GM19467 (cell line): Measurements from ENCODE around the gene CXorf49.
"Not testable (repeated sequence)": the region's sequence is repeated elsewhere in the genome, so short reads cannot be mapped to it uniquely, and the experiment has no call there.

ENCODE experiments used
- ATAC-seq: cut with Tn5 transposase; IDR thresholded peaks from one replicate; pipeline ENCODE4 v1.9.1; 2021; ENCODE audit warnings: mild to moderate bottlenecking, moderate library complexity; ENCODE audit not compliant: unreplicated experiment

CXorf49 gene

DNA sequence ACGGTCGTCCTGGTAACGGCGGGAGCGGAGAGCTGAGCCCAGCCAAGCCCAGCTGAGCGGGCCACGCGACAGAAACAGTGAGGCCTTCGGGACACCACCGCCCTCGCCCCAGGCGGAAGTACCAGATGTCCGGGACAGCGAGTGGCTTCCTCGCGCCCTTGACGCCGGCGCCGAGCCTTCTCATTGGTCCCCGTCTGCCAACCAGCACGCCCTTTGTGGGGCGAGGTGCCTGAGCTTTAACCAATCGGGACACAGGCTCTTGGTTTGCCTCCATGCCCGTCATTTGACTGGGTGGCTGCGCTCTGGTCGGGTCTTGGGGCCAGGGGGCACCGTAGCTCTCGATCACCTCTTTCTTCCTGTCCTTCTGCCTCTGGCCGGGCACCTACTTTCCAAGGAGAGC is at the start of gene CXorf49:
Gene CXorf49 (minus strand): TSS at position 101 of the 400 bp plus-strand sequence. CDS start 134 bp downstream, outside the sequence.
- ATAC-seq, result not testable (repeated sequence)

DNA sequence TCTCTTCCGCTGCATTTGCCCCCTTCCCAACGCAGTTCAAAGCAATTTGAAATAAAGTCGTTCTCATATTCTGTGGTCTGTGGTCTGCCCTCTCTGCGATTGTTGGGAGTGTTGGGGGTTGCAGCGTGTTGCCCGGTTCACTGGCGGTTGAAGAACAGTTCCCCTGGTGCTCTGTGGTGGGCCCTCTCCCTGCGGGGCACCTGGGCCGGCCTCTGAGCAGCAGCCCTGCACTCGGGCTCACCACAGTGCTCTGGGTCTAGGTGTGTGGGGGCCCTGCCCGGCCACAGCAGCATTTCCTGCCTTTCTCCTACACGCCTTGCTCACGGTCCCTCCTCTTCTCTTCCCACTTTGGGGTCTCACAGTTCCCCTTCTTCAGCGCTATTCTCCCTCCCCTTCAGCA is 49.0 kb upstream of the CXorf49 start:
- ATAC-seq, result not testable (repeated sequence)

DNA sequence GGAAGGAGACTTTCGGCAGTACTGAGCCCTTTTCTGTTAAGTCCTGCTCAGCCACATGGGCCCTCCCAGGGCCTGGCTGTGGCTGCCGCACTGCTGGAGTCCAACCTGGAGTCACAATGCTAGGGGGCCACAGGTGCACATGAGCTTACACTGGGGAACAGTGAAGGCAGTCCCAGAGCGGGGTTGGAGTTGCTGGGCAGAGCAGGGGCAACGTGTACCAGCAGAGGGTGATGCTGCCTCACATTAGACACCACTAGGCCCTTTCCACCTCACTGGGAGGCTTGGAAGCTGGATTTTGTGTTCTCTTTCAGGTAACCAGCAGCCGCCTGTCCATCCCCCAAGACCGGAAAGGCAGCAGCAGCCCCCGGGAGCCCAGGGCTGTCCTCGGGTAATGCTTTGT is 47.5 kb upstream of the CXorf49 start:
- not testable (repeated sequence) for ATAC-seq

DNA sequence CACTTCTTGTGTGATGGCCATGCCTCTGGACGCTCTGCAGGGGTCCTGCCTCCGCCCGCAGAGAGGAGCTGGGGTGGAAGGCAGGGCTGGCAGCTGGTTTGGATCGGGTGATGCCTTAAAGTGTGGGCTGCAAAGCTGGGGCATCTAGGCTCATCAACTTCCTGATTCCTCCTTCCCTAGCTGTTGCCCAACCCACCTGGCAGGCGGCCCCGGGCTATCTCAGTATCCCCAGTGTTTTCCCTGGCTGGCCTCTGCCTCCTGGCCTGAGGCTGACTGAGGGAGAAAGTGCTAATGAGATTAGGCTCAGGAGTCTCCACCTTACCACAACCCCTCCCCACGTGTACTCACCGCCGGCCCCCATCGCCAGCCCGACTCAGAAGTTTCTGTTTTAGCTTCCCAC is 46.7 kb upstream of the CXorf49 start:
- not testable (repeated sequence) for ATAC-seq

DNA sequence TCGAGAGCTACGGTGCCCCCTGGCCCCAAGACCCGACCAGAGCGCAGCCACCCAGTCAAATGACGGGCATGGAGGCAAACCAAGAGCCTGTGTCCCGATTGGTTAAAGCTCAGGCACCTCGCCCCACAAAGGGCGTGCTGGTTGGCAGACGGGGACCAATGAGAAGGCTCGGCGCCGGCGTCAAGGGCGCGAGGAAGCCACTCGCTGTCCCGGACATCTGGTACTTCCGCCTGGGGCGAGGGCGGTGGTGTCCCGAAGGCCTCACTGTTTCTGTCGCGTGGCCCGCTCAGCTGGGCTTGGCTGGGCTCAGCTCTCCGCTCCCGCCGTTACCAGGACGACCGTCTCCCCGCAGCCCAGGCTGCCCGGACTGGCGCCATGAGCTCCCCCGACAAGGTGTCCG is 45.0 kb upstream of the CXorf49 start, which contains the start of gene CXorf49B:
Gene CXorf49B (plus strand): TSS at position 301 of the 400 bp plus-strand sequence. CDS start 75 bp downstream, at position 376.
- ATAC-seq, result not testable (repeated sequence)

DNA sequence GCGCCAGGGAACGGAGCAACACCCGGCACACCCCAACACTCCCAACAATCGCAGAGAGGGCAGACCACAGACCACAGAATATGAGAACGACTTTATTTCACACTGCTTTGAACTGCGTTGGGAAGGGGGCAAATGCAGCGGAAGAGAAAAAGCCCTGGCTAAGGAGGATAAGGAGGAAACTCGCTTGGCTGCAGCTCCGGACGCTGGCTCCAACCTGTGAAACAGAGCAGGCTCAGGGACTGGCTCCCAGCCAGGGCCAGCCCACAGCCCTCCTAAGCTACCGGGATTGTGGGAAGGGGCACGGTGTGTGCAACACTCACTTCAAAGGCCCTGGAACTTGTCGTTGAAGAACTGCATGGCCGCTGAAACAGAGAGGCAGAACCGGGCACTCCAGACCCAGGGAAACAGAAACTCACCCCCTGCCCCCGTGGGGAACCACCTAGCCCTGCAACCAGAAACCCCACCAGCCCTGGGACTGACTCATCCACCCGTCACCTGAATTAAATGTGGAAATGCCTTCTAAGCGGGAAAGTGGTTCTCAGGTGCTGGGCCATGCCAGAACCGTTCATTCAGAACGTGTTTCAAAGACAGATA is 42.7 kb upstream of the CXorf49 start:
- not testable (repeated sequence) for ATAC-seq

DNA sequence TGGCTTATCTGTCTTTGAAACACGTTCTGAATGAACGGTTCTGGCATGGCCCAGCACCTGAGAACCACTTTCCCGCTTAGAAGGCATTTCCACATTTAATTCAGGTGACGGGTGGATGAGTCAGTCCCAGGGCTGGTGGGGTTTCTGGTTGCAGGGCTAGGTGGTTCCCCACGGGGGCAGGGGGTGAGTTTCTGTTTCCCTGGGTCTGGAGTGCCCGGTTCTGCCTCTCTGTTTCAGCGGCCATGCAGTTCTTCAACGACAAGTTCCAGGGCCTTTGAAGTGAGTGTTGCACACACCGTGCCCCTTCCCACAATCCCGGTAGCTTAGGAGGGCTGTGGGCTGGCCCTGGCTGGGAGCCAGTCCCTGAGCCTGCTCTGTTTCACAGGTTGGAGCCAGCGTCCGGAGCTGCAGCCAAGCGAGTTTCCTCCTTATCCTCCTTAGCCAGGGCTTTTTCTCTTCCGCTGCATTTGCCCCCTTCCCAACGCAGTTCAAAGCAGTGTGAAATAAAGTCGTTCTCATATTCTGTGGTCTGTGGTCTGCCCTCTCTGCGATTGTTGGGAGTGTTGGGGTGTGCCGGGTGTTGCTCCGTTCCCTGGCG is 2.3 kb upstream of the CXorf49 start:
- not testable (repeated sequence) for ATAC-seq

DNA sequence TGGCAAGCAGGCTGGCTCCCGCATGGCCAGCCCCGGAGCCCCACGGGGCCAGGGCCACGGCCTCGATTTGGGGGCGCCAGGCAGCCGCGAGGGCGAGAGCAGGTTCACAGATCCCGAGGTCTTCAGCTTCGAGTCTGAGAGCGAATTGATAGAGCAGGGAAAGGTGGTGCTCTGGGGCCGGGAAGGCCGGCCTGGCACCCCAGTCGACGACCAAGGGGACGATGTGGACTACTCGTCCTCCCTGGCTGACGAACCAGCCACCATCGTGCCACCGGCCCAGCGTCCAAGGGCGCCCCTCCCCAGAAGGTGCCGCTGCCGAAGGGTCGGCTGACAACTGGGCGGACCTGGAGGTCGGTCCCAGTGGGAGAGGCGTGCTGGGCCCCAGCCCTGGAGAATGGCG is 1.1 kb upstream of the CXorf49 start:
- not testable (repeated sequence) for ATAC-seq

DNA sequence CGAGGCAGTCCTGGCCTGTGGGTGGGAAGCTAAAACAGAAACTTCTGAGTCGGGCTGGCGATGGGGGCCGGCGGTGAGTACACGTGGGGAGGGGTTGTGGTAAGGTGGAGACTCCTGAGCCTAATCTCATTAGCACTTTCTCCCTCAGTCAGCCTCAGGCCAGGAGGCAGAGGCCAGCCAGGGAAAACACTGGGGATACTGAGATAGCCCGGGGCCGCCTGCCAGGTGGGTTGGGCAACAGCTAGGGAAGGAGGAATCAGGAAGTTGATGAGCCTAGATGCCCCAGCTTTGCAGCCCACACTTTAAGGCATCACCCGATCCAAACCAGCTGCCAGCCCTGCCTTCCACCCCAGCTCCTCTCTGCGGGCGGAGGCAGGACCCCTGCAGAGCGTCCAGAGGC is 1.8 kb downstream of the CXorf49 start:
- not testable (repeated sequence) for ATAC-seq

DNA sequence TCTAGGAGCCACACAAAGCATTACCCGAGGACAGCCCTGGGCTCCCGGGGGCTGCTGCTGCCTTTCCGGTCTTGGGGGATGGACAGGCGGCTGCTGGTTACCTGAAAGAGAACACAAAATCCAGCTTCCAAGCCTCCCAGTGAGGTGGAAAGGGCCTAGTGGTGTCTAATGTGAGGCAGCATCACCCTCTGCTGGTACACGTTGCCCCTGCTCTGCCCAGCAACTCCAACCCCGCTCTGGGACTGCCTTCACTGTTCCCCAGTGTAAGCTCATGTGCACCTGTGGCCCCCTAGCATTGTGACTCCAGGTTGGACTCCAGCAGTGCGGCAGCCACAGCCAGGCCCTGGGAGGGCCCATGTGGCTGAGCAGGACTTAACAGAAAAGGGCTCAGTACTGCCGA is 2.5 kb downstream of the CXorf49 start:
- ATAC-seq, result not testable (repeated sequence)

DNA sequence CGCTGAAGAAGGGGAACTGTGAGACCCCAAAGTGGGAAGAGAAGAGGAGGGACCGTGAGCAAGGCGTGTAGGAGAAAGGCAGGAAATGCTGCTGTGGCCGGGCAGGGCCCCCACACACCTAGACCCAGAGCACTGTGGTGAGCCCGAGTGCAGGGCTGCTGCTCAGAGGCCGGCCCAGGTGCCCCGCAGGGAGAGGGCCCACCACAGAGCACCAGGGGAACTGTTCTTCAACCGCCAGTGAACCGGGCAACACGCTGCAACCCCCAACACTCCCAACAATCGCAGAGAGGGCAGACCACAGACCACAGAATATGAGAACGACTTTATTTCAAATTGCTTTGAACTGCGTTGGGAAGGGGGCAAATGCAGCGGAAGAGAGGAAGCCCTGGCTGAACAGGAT is 4.0 kb downstream of the CXorf49 start:
- not testable (repeated sequence) for ATAC-seq

DNA sequence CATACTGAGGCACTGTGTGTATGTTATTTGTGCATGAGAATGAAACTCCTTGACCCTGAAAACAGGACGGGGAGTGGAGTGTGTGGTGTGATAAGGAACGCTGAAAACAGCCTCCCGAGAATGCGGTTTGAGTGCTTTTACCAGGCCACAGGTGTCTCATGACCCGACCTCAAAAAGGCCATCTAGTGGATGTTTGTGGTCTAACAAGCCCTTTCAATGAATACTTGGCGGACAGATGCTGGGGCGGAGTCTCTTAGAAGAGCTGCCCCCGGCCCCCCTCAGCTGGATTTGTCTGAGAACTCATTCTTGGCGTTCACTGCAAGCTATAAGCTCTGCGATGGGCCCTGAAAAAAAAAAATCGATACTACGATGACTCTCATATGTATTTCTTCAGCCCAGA is 15.2 kb downstream of the CXorf49 start:
- ATAC-seq, result not testable (repeated sequence)

DNA sequence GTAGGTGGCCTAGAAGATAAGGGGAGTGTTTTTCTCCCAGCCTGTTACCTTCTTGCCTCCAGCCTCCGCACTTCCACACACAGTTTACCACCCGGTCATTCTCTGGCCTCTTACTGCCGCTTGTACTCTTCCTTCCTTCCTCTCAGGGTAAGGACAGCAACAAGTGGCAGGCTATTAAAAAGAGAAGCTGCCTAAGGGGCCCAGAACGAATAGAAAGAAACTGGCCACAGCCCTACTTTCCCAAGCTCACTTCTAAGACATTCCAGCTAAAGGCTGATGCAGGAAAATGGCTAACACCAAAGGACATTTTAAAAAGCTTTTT is 19.1 kb downstream of the CXorf49 start:
- ATAC-seq, result not testable (repeated sequence)

DNA sequence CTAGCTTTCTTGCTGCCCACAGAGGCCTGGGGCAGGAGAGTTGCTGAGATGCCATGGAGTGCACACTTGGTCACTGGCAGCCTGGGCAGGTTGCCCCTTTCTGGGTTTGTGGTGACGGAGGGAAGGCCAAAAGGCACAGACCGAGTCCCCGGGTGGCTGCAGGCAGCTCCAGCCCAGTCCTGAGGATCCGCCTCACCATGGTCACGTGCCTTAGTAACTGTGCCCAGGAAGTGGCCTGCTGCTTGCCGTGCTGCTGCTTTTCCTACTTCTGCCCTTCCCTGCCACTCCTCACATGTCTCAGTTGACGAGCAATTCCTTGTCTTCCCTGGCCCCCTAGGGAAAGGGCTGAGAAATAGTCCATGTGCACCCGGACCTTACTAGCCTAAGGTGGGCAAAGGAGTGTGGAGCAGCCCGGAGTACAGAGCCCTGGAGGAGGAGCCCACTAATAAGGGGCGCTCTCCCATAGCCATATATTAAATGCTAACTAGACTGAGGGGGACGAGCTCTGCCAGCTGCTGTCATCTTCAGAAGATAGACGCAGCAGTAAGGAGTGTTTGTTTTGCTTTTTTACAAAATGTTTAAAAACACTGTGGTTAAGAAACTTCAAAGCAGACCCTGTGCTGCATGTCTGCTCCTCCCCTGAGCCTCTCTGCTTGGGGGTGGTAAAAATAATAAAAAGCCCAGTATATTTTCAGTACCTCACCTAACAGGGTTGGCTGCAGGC is 19.6 kb downstream of the CXorf49 start:
- not testable (repeated sequence) for ATAC-seq

DNA sequence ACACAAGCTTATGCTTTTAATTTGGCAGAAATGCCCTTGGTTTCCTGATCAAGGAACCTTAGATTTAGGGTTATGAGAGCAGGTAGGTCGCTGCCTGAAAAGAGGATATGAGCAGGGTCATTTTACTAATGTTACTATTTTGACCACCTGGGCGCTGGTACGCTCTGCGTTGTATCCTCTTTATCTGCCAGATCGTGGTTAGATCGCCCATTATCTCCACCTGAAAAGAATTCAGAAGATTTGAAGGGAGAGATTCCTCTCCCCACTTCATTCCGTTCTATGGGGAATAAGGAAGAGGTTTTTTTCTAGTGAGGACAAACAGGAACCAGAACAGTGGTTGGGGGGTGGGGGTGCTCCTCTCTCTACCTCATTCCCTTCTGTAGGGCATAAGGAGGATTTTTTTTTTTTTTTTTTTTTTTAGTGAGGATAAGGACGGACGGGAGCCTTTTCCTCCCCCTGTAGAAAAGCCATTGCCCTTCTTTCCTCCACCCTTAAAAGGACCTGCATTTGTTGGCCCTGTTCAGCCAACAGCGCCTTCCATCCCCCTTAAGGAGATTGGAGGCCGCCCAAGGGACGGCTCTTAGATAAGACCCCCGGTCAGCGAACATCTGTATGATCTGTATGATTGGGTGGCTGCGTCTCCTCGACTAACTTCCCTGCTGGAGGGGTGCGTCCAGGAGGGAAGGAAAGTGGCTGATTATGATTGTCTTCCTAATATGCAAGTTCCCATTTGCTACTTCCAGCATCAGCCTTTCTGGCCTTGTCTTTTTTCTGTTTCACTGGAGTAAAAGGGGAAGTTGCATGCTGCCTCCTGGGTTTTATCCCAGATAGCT is 20.4 kb downstream of the CXorf49 start:
- ATAC-seq, result not testable (repeated sequence)

DNA sequence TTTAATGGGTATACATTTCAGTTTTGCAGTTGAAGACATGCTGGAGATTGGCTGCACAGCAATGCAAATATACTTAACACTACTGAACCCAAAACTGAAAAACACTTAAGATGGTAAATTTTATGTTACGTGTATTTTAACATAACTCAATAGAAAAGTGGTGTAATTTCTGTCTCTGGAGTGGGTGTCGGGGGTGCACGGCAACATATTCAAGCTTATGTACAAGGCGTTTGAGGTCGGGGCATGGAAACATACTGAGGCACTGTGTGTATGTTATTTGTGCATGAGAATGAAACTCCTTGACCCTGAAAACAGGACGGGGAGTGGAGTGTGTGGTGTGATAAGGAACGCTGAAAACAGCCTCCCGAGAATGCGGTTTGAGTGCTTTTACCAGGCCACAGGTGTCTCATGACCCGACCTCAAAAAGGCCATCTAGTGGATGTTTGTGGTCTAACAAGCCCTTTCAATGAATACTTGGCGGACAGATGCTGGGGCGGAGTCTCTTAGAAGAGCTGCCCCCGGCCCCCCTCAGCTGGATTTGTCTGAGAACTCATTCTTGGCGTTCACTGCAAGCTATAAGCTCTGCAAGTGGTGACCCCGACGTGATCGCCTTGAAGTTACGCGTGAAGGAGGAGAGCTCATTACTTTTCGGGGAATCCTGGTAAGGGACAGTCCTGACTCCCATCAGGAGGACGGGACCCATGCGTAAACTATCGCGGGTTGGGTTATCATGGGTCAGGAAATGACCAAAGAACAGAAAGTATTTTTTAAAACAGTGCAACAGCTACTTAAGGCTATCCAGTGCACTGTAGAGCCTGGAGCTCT is 21.2 kb downstream of the CXorf49 start:
- not testable (repeated sequence) for ATAC-seq

DNA sequence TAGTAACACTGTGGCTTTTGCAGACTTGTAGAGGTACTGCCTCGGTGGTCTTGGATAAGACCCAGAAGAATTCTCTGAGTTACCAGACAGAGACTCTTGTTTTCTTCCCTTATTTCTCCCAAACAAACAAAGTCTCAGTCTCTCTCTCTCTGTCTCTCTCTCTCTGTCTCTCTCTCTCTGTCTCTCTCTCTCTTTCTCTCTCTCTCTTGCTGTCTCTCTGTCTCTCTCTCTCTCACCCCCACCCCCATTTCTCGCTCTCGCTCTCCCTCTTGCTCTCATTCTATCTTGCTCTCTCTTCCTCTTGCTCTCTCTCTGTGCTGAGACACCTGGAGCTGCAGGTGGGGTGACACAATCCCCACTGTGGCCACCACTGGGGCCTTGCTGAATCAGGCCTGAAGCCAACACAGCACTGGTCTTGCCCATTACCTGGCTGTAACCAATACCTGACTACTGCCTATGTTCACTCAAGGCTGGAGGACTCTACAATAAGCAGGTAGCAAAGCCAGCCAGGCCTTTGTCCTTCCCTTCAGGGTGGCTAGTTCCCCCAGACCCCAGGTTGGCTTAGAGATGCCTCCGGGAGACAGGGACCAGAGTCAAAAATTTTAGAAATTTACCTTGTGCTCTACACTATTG is 38.4 kb downstream of the CXorf49 start:
- no peak for ATAC-seq

DNA sequence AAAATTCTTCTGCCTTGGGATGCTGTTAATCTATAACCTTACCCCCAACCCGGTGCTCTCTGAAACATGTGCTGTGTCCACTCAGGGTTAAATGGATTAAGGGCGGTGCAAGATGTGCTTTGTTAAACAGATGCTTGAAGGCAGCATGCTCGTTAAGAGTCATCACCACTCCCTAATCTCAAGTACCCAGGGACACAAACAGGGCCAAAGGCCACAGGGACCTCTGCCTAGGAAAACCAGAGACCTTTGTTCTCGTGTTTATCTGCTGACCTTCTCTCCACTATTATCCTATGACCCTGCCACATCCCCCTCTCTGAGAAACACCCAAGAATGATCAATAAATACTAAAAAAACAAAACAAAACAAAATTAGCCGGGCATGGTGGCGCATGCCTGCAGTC is 40.9 kb downstream of the CXorf49 start:
- not testable (repeated sequence) for ATAC-seq

DNA sequence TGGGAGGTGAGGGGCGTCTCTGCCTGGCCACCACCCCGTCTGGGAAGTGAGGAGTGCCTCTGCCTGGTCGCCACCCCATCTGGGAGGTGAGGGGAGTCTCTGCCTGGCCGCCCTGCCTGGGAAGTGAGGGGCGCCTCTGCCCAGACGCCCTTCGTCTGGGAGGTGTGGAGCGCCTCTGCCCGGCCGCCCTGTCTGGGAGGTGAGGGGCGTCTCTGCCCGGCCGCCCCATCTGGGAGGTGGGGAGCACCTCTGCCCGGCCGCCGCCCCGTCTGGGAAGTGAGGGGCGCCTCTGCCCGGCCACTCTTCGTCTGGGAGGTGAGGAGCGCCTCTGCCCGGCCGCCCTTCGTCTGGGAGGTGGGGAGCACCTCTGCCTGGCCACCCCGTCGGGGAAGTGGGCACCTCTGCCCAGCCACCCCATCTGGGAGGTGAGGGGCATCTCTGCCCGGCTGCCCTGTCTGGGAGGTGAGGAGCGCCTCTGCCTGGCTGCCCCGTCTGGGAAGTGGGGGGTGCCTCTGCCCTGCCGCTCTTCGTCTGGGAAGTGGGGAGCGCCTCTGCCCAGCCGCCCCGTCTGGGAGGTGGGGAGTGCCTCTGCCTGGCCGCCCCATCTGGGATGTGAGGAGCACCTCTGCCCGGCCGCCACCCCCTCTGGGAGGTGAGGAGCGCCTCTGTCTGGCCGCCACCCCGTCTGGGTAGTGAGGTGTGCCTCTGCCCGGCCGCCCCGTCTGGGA is 41.9 kb downstream of the CXorf49 start:
- ATAC-seq, result not testable (repeated sequence)
